Measurements from ENCODE around the gene GRM5.
A peak's percentile ranks its signal among the peaks of the same experiment; 100 is the strongest.

Gene GRM5

GRCh38 chr11:88579466-88579865 is 486.3 kb downstream of the GRM5 start:
- no peak overlapping the region for H3K4me3 ChIP-seq (ENCODE audit: low read depth, low read length)
- ChIA-PET POLR2A (no interaction called here), CTCF (no interaction called here)
- TF ChIP-seq CTCF (IDR thresholded peaks at IDR 0.05; ENCODE audit: insufficient read depth, low read length, missing control alignments) = no peak
- DNase-seq (ENCODE audit: low read depth, low spot score) = no peak

- no peak for TF ChIP-seq CTCF (IDR thresholded peaks at IDR 0.05; ENCODE audit: insufficient read depth, low read length, missing control alignments)
- no peak for DNase-seq (ENCODE audit: low read depth, low spot score)
- CTCF ChIA-PET = interaction anchor here (1.0 kb wide), 1 partner anchor 854 kb away, joined by 3 read pairs; no protein-coding TSS in a partner anchor
- POLR2A ChIA-PET = no interaction called here
- H3K4me3 ChIP-seq (ENCODE audit: low read depth, low read length) = no peak overlapping the region
Observed at GRCh38 chr11:88576741-88577140, 489.0 kb downstream of the GRM5 start.

GRCh38 chr11:88575916-88576315 is 489.9 kb downstream of the GRM5 start:
- CTCF ChIA-PET = no interaction called here

GRCh38 chr11:88569342-88569741 is 496.4 kb downstream of the GRM5 start:
- CTCF ChIA-PET = interaction anchor here (1.2 kb wide), 1 partner anchor 9 kb away, joined by 3 read pairs; no protein-coding TSS in a partner anchor
- no peak for DNase-seq (ENCODE audit: low read depth, low spot score)
- no peak for TF ChIP-seq CTCF (IDR thresholded peaks at IDR 0.05; ENCODE audit: insufficient read depth, low read length, missing control alignments)
- H3K4me3 ChIP-seq (ENCODE audit: low read depth, low read length) = no peak overlapping the region
- POLR2A ChIA-PET = no interaction called here

More at GRCh38 chr11:88575916-88576315, 489.9 kb downstream of the GRM5 start:
- POLR2A ChIA-PET = no interaction called here
- no peak overlapping the region for H3K4me3 ChIP-seq (ENCODE audit: low read depth, low read length)
- no peak for DNase-seq (ENCODE audit: low read depth, low spot score)
- no peak for TF ChIP-seq CTCF (IDR thresholded peaks at IDR 0.05; ENCODE audit: insufficient read depth, low read length, missing control alignments)

- H3K4me3 ChIP-seq (ENCODE audit: low read depth, low read length) = no peak overlapping the region
- no peak for DNase-seq (ENCODE audit: low read depth, low spot score)
- ChIA-PET CTCF (interaction anchor here (1.6 kb wide), 1 partner anchor 12 kb away, joined by 4 read pairs; no protein-coding TSS in a partner anchor), POLR2A (no interaction called here)
- no peak for TF ChIP-seq CTCF (IDR thresholded peaks at IDR 0.05; ENCODE audit: insufficient read depth, low read length, missing control alignments)
Observed at GRCh38 chr11:88555829-88556202, 510.0 kb downstream of the GRM5 start.

GRCh38 chr11:88555018-88555828 is 510.6 kb downstream of the GRM5 start:
- peak; percentile 96 for DNase-seq (ENCODE audit: low read depth, low spot score)
- ChIA-PET CTCF (interaction anchor here (1.2 to 1.6 kb wide), 4 partner anchors 9 to 539 kb away, joined by 3 to 5 read pairs (median 4); no protein-coding TSS in a partner anchor), POLR2A (interaction anchor here (0.7 kb wide), 1 partner anchor 225 kb away, joined by 3 read pairs; no protein-coding TSS in a partner anchor)
- H3K4me3 ChIP-seq (ENCODE audit: low read depth, low read length) = no peak overlapping the region
- TF ChIP-seq CTCF (IDR thresholded peaks at IDR 0.05; ENCODE audit: insufficient read depth, low read length, missing control alignments) = no peak

Measured in AG04449 (cell line).